Adrenal gland (tissue), 5 donors: ENCODE data around the gene FURIN.

Source experiments
- POLR2A ChIP-seq, 2 donors: fragments of 450-650 bp; IDR thresholded peaks; one replicate each; pipeline ENCODE4 v1.6.1; 2017; ENCODE audit warnings: antibody characterized with exemption in 2 of 2, mild to moderate bottlenecking in 2 of 2, moderate library complexity in 1 of 2
- TF ChIP-seq, protein P1 (sequence below), 6 experiments: fragments of 450-650 bp in 4 of 6; fragments of 200-600 bp in 2 of 6; sonication (generic) in 1 of 6; IDR thresholded peaks; 1 replicate in 5 of 6; 2 replicates in 1 of 6; pipeline versions ENCODE4 v1.5.1 to v1.8.0; 2016 to 2021; ENCODE audit warnings: antibody characterized with exemption in 6 of 6, mild to moderate bottlenecking in 2 of 6, moderate library complexity in 1 of 6
- donor health status: DM: no; HTN: no; CAD: no.

- TF ChIP-seq, protein P1, sequence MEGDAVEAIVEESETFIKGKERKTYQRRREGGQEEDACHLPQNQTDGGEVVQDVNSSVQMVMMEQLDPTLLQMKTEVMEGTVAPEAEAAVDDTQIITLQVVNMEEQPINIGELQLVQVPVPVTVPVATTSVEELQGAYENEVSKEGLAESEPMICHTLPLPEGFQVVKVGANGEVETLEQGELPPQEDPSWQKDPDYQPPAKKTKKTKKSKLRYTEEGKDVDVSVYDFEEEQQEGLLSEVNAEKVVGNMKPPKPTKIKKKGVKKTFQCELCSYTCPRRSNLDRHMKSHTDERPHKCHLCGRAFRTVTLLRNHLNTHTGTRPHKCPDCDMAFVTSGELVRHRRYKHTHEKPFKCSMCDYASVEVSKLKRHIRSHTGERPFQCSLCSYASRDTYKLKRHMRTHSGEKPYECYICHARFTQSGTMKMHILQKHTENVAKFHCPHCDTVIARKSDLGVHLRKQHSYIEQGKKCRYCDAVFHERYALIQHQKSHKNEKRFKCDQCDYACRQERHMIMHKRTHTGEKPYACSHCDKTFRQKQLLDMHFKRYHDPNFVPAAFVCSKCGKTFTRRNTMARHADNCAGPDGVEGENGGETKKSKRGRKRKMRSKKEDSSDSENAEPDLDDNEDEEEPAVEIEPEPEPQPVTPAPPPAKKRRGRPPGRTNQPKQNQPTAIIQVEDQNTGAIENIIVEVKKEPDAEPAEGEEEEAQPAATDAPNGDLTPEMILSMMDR (IDR thresholded peaks at IDR 0.05), result no peak
- peak in 1 of 2 donors; percentile 20 for TF ChIP-seq POLR2A (IDR thresholded peaks at IDR 0.05)
These were observed 1.4 kb downstream of the FURIN start for GRCh38 chr15:90869601-90870353.
